LNCaP clone FGC (cell line): ENCODE measurements around the gene NMNAT3.
"Not testable (repeated sequence)": the region's sequence is repeated elsewhere in the genome, so short reads cannot be mapped to it uniquely, and the experiment has no call there.

Source experiments
- DNase-seq: peaks from one replicate; pipeline ENCODE4 v3.0.0-alpha.2; 2011; ENCODE audit warnings: low read depth
- H3K4me3 ChIP-seq: 2 replicates; pipeline ENCODE4 v1.5.1; 2011; ENCODE audit warnings: mild to moderate bottlenecking, low read depth, low read length, control low read depth
- TF ChIP-seq, protein P1 (sequence below): IDR thresholded peaks from 2 replicates; pipeline ENCODE4 v1.5.1; 2012; ENCODE audit warnings: mild to moderate bottlenecking; ENCODE audit not compliant: control insufficient read depth, insufficient read depth; ENCODE audit errors: extremely low read depth

The NMNAT3 gene

DNA sequence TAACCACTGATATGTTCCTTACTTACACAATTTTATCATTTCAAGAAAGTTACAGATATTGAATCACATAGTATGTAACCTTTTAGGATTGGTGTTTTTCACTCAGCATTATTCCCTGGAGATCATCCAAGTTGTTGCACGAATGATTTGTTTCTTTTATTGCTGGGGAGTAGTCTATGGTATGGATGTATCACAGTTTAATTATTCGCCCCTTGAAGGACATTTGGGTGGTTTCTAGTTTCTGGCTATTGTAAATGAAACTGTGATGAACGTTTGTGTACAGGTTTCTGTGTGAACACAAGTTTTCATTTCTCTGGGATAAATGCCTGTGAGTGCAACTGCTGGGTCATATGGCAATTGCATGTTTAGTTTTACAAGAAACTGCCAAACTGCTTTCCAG is 68.8 kb downstream of the NMNAT3 start:
- TF ChIP-seq, protein P1, sequence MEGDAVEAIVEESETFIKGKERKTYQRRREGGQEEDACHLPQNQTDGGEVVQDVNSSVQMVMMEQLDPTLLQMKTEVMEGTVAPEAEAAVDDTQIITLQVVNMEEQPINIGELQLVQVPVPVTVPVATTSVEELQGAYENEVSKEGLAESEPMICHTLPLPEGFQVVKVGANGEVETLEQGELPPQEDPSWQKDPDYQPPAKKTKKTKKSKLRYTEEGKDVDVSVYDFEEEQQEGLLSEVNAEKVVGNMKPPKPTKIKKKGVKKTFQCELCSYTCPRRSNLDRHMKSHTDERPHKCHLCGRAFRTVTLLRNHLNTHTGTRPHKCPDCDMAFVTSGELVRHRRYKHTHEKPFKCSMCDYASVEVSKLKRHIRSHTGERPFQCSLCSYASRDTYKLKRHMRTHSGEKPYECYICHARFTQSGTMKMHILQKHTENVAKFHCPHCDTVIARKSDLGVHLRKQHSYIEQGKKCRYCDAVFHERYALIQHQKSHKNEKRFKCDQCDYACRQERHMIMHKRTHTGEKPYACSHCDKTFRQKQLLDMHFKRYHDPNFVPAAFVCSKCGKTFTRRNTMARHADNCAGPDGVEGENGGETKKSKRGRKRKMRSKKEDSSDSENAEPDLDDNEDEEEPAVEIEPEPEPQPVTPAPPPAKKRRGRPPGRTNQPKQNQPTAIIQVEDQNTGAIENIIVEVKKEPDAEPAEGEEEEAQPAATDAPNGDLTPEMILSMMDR = no peak
- H3K4me3 ChIP-seq = no peak overlapping the region
- no peak for DNase-seq

DNA sequence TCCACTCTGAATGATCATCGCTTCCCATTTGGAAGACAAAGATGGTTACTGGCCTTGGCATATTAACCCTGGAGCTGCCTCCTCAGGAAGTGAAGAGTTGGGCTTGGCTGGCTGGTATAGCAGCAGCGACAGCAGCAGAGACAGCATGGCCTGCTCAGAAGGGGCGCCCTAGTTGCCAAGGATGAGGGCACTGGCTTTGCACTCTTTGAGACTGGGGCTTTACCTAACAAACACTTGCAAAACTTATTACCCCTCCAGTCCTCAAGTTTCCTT is 69.7 kb downstream of the NMNAT3 start:
- TF ChIP-seq, protein P1 = no peak
- no peak for DNase-seq
- H3K4me3 ChIP-seq = no peak overlapping the region

DNA sequence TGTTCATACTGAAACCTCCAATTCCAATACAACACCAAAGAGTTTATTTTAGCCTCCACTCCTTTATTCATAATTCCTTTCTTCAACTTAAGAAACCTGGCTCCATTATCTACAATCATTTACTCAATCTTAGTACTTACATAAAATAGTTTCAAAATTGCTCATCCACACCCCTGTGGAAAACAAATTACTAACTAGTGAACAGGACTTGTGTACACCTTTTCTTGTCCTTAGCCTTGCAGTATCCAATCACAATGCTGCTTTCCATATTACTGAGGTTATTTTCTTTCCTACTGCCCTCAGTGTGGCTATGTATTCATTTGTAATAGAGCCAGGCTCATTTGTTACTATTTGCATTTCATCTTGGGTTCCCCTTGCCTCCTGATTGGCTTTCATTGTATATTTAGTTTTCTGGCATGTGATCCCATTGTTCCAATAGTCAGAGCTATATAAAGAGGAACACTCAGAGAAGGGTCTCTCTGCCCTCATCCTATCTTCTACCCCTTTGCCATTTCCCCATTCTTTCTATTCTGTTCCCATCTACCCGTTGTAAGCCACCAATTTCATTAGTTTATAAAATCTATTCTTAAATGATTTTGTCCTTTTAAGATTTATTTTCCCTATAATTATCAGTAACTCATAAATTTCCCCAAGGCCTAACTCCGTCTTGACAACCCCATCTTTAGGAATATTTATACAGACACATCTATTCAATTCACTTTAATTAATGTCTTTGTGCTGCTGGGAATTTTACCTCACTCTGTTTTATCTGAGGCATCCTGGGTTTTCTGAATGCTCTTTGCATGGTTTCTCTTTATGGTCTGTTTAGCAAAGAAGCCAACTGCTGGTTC is 70.3 kb downstream of the NMNAT3 start:
- DNase-seq = no peak
- H3K4me3 ChIP-seq = no peak overlapping the region
- TF ChIP-seq, protein P1 = no peak

- TF ChIP-seq, protein P1 = no peak
- DNase-seq = no peak
- no peak overlapping the region for H3K4me3 ChIP-seq
Measured at GRCh38 chr3:139602003-139602402, 75.8 kb downstream of the NMNAT3 start.

DNA sequence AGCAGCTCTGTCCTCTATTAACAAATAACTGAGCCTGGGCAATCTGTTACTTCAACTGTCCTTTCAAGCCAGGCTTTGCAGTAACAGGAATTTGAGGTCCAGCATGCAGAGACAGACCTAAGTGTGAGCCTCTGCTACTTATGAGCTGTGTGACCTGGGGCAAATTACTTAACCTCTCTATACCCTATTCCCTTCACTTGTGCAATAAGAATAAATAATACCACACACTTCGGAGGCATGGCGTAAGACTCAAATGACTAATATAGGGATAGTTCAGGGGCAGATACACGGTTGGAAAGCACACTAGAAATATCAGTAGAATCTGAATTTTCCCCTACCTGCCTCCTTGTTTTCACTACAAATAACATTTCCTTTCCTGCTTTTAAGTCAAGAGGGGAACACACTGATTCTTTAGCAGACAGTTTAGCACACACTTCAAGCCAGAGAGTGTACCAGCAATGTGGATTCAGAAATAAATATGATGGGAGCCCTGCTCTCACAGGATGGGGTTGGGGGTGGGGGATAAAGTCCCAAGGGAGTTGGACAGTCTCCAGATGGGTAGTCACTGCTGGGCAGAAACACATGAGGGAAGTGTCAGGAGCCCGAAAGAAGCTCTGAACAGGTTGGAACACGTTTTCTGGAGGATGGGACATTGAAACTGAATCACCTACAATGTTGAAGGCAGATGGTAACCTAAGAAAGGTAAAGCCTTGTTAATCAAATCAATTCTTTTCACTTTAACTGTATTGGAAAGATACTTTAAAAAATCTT is 76.4 kb downstream of the NMNAT3 start:
- no peak overlapping the region for H3K4me3 ChIP-seq
- no peak for DNase-seq
- TF ChIP-seq, protein P1 = no peak

DNA sequence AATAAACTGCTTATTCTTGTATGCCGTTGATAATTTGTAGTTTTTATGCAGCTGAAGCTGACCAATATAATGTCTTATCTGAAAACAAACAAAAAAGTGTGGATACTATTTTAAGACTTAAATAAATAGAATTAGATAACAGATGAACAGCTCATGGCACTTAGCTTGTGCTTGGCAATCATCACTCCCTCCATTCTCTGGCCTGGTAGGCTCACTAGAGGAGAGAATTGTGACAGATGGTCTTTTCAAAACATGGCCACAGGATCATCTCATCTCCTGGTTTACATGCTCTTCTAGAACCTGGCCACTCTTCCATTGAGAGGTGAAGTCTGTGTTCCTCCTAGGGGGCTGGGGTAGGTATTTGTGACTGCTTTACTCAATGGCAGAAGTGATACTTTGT is 79.8 kb downstream of the NMNAT3 start:
- no peak for DNase-seq
- no peak overlapping the region for H3K4me3 ChIP-seq
- TF ChIP-seq, protein P1 = no peak

GRCh38 chr3:139591186-139591585 is 86.6 kb downstream of the NMNAT3 start:
- not testable (repeated sequence) for DNase-seq, H3K4me3 ChIP-seq
